Activated CD8-positive, alpha-beta memory T cell treated with anti-CD3 and anti-CD28 coated beads for 1 hour (primary cell): ENCODE measurements around the gene EPB41L5.
"Not testable (repeated sequence)": the region's sequence is repeated elsewhere in the genome, so short reads cannot be mapped to it uniquely, and the experiment has no call there.

ENCODE experiments used
- DNase-seq, 2 donors: peaks; one replicate each; pipeline ENCODE4 v3.0.0-alpha.2; 2020; ENCODE audit warnings: low read depth in 1 of 2; ENCODE audit errors: extremely low read depth in 1 of 2

Gene EPB41L5

GRCh38 chr2:120192280-120192679 is 179.4 kb downstream of the EPB41L5 start:
- DNase-seq = no peak

- no peak for DNase-seq
Observed at GRCh38 chr2:120195553-120195952, 182.7 kb downstream of the EPB41L5 start.

GRCh38 chr2:120199817-120200459 is 187.1 kb downstream of the EPB41L5 start:
- not testable (repeated sequence) for DNase-seq

GRCh38 chr2:120203251-120204021 is 190.6 kb downstream of the EPB41L5 start:
- DNase-seq = no peak

- DNase-seq = no peak
Observed at GRCh38 chr2:120204022-120204405, 191.1 kb downstream of the EPB41L5 start.

- DNase-seq = no peak
Observed at GRCh38 chr2:120204417-120204816, 191.5 kb downstream of the EPB41L5 start.

- no peak for DNase-seq
Observed at GRCh38 chr2:120204945-120205670, 192.2 kb downstream of the EPB41L5 start.

GRCh38 chr2:120206022-120206581 is 193.2 kb downstream of the EPB41L5 start:
- peak in 1 of 2 donors; percentile 25 for DNase-seq

- no peak for DNase-seq
Observed at GRCh38 chr2:120208381-120209353, 195.8 kb downstream of the EPB41L5 start.

- DNase-seq = no peak
Observed at GRCh38 chr2:120209427-120210269, 196.8 kb downstream of the EPB41L5 start.

- no peak for DNase-seq
Observed at GRCh38 chr2:120210270-120210693, 197.4 kb downstream of the EPB41L5 start.

GRCh38 chr2:120218181-120218580 is 205.3 kb downstream of the EPB41L5 start:
- no peak for DNase-seq

- DNase-seq = no peak
Observed at GRCh38 chr2:120219291-120219690, 206.4 kb downstream of the EPB41L5 start.

GRCh38 chr2:120219766-120220165 is 206.9 kb downstream of the EPB41L5 start:
- DNase-seq = no peak

- no peak for DNase-seq
Observed at GRCh38 chr2:120220756-120221155, 207.9 kb downstream of the EPB41L5 start.

GRCh38 chr2:120221616-120222015 is 208.7 kb downstream of the EPB41L5 start:
- DNase-seq = no peak

GRCh38 chr2:120222186-120223033 is 209.5 kb downstream of the EPB41L5 start:
- DNase-seq = no peak
